ENCODE data around the gene TRDMT1.

DNA sequence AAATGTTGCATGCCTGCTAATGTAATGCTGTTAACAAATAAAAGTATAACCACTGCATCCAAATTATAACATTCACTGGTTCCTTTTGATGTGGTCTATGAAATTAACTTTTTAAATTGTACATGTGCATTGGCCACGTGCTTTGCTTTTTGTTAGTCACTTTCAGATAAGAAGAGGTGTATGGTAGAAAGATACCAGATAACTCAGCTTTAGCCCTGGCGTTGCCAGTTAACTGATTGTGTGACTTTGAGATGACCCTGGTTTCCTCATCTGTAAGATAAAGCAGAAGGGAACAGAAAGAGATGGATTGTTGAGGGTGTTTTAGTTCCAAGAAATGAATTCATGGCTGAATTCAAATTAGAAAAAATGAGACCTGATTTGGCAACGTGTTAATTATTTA lies 1.9 kb upstream of the TRDMT1 start:
- TF ChIP-seq EP300 (IDR thresholded peaks at IDR 0.05) (no peak), POLR2AphosphoS5 (IDR thresholded peaks at IDR 0.05) (no peak)
- TF ChIP-seq, protein P1, sequence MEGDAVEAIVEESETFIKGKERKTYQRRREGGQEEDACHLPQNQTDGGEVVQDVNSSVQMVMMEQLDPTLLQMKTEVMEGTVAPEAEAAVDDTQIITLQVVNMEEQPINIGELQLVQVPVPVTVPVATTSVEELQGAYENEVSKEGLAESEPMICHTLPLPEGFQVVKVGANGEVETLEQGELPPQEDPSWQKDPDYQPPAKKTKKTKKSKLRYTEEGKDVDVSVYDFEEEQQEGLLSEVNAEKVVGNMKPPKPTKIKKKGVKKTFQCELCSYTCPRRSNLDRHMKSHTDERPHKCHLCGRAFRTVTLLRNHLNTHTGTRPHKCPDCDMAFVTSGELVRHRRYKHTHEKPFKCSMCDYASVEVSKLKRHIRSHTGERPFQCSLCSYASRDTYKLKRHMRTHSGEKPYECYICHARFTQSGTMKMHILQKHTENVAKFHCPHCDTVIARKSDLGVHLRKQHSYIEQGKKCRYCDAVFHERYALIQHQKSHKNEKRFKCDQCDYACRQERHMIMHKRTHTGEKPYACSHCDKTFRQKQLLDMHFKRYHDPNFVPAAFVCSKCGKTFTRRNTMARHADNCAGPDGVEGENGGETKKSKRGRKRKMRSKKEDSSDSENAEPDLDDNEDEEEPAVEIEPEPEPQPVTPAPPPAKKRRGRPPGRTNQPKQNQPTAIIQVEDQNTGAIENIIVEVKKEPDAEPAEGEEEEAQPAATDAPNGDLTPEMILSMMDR (IDR thresholded peaks at IDR 0.05), result no peak

Data from suprapubic skin (tissue), 4 donors.